CD14-positive monocyte (primary cell): ENCODE results near the gene PLS1. TPM values are rescaled to one million over a fixed set of nuclear protein-coding genes. Genes with fewer than 3 reads are reported as not detected.

Source experiments
- DNase-seq, 3 donors: peaks; one replicate each; pipeline ENCODE4 v3.0.0-alpha.2; 2011 to 2022
- H2AFZ ChIP-seq: 2 replicates; pipeline ENCODE4 v1.6.0; 2012; ENCODE audit warnings: mild to moderate bottlenecking, low read depth, low read length, inconsistent platforms; ENCODE audit not compliant: insufficient read depth, poor library complexity, severe bottlenecking
- H3K27ac ChIP-seq, 2 donors: 1 replicate in 1 of 2; 2 replicates in 1 of 2; pipeline ENCODE4 v1.5.1; 2012 to 2013; ENCODE audit warnings: low read length in 2 of 2, control low read depth in 1 of 2, inconsistent platforms in 1 of 2, low read depth in 1 of 2, mild to moderate bottlenecking in 1 of 2
- H3K27me3 ChIP-seq, 2 donors: one replicate each; pipeline versions ENCODE4 v1.6.0 to v1.6.1; 2011 to 2013; ENCODE audit warnings: low read length in 2 of 2; ENCODE audit not compliant: control insufficient read depth in 2 of 2, insufficient read depth in 2 of 2
- H3K36me3 ChIP-seq, 2 donors: replicated peaks in 1 of 2; 1 replicate in 1 of 2; 2 replicates in 1 of 2; pipeline versions ENCODE4 v1.5.1 to v1.6.1; 2012 to 2013; ENCODE audit warnings: low read length in 2 of 2, control low read depth in 1 of 2, inconsistent platforms in 1 of 2, mild to moderate bottlenecking in 1 of 2; ENCODE audit not compliant: insufficient read depth in 2 of 2, control insufficient read depth in 1 of 2
- H3K4me1 ChIP-seq, 2 donors: 1 replicate in 1 of 2; 2 replicates in 1 of 2; pipeline versions ENCODE4 v1.5.1 to v1.6.1; 2012 to 2013; ENCODE audit warnings: low read length in 2 of 2, control low read depth in 1 of 2, inconsistent platforms in 1 of 2, mild to moderate bottlenecking in 1 of 2, moderate library complexity in 1 of 2; ENCODE audit not compliant: insufficient read depth in 2 of 2, control insufficient read depth in 1 of 2
- H3K4me2 ChIP-seq: replicated peaks from 2 replicates; pipeline ENCODE3; 2012; ENCODE audit warnings: low read length, moderate library complexity, mild to moderate bottlenecking; ENCODE audit not compliant: poor library complexity, severe bottlenecking; ENCODE audit errors: extremely low read depth
- H3K4me3 ChIP-seq, 3 experiments: fragments of 200-600 bp in 1 of 3; sonication (generic) in 1 of 3; replicated peaks in 1 of 3; 1 replicate in 2 of 3; 2 replicates in 1 of 3; pipeline ENCODE4 v1.5.1; 2011 to 2013; ENCODE audit warnings: low read length in 3 of 3, mild to moderate bottlenecking in 3 of 3, control low read depth in 2 of 3, low read depth in 2 of 3, inconsistent platforms in 1 of 3, moderate library complexity in 1 of 3
- H3K79me2 ChIP-seq: 2 replicates; pipeline ENCODE4 v1.6.0; 2012; ENCODE audit warnings: mild to moderate bottlenecking, control low read depth, inconsistent platforms, low read length, moderate library complexity; ENCODE audit not compliant: insufficient read depth
- H3K9ac ChIP-seq: 2 replicates; pipeline ENCODE4 v1.6.0; 2017; ENCODE audit warnings: low read length, mild to moderate bottlenecking; ENCODE audit not compliant: insufficient read depth, poor library complexity, severe bottlenecking
- H3K9me3 ChIP-seq, 2 donors: replicated peaks in 1 of 2; 1 replicate in 1 of 2; 2 replicates in 1 of 2; pipeline versions ENCODE4 v1.5.1 to v1.6.1; 2012 to 2013; ENCODE audit warnings: low read length in 2 of 2, control low read depth in 1 of 2; ENCODE audit not compliant: control insufficient read depth in 1 of 2, insufficient read depth in 1 of 2
- H4K20me1 ChIP-seq: 2 replicates; pipeline ENCODE4 v1.6.0; 2012; ENCODE audit warnings: mild to moderate bottlenecking, low read length, control low read depth, moderate library complexity; ENCODE audit not compliant: insufficient read depth
- H3K27ac Mint-ChIP-seq, 7 donors: one replicate each; pipeline ENCODE4 v1.8.0; 2020; ENCODE audit warnings: mild to moderate bottlenecking in 7 of 7, mixed read lengths in 7 of 7, moderate library complexity in 6 of 7, inconsistent platforms in 2 of 7
- H3K27me3 Mint-ChIP-seq, 3 donors: one replicate each; pipeline ENCODE4 v1.8.0; 2021 to 2022; ENCODE audit warnings: low read depth in 3 of 3, mild to moderate bottlenecking in 3 of 3, mixed read lengths in 3 of 3, moderate library complexity in 3 of 3, inconsistent platforms in 1 of 3
- H3K36me3 Mint-ChIP-seq, 2 donors: one replicate each; pipeline ENCODE4 v1.8.0; 2020; ENCODE audit warnings: mixed read lengths in 2 of 2, inconsistent platforms in 1 of 2, mild to moderate bottlenecking in 1 of 2
- H3K4me1 Mint-ChIP-seq: one replicate; pipeline ENCODE4 v1.8.0; 2020; ENCODE audit warnings: mild to moderate bottlenecking, mixed read lengths
- H3K4me3 Mint-ChIP-seq, 2 donors: one replicate each; pipeline ENCODE4 v1.8.0; 2020; ENCODE audit warnings: mild to moderate bottlenecking in 2 of 2, mixed read lengths in 2 of 2, moderate library complexity in 1 of 2
- H3K9me3 Mint-ChIP-seq, 7 donors: one replicate each; pipeline ENCODE4 v1.8.0; 2020 to 2022; ENCODE audit warnings: mixed read lengths in 7 of 7, mild to moderate bottlenecking in 6 of 7, moderate library complexity in 6 of 7, inconsistent platforms in 2 of 7
- WGBS: methylation state at CpG from one replicate; pipeline ENCODE4 v1.1.5; 2013; ENCODE audit warnings: missing lambda C conversion rate; ENCODE audit not compliant: insufficient coverage; 5-methylcytosine and 5-hydroxymethylcytosine counted together
- intact Hi-C, 2 donors: fragments of 100-400 bp; cut with micrococcal nuclease; formaldehyde crosslinking; loops; one replicate each; pipeline versions ENCODE4 v1.15.0 to v1.15.1; 2023
- polyA plus RNA-seq, 3 donors: library from polyadenylated mRNA; depleted of rRNA in 1 of 3; unstranded in 2 of 3; stranded (reverse) in 1 of 3; fragments of 300-500 nt in 2 of 3; fragments of >200 nt in 1 of 3; fragmentation: Illumina TruSeq in 2 of 3; gene quantifications; 1 replicate in 2 of 3; 2 replicates in 1 of 3; pipeline ENCODE4 v1.2.3, GENCODE V29; 2012 to 2021
- TF ChIP-seq, protein P1 (sequence below): fragments of 200-600 bp; IDR thresholded peaks from one replicate; pipeline ENCODE4 v1.8.0; 2022; ENCODE audit warnings: antibody characterized with exemption, mild to moderate bottlenecking

PLS1 gene
- polyA plus RNA-seq, 3 donors, result 0.09 to 0.17 TPM; not detected in 1

DNA sequence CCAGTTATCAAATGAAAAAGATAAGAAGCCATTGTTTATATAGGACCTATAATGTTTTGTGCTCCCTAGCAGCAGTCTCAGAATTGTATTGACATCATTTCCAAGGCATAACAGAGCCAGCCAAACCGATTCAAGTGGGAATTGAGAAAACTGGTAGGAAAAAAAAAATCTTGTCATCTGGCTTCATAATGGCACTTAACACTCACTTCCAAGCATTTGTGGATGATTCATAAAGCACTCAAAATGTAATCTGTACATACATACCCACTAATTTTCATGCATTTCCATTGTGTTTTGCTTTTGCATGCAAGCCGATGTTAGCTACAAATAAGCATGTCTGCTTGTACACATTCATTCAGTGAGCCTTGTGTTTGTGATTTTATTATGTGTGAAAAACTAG lies 109.0 kb downstream of the PLS1 start:
- no peaks in the 10 kb centered on the region for H4K20me1 ChIP-seq
- H3K4me1 ChIP-seq, result no peaks in the 10 kb centered on the region
- Mint-ChIP-seq H3K36me3 (no peaks in the 10 kb centered on the region), H3K4me1 (no peaks in the 10 kb centered on the region), H3K9me3 (peaks cover 0 to 3% (median 3%) of the 10 kb centered on the region in 7 donors), H3K4me3 (no peak overlapping the region), H3K27ac (no peak overlapping the region), H3K27me3 (peaks cover 0 to 3% (median 0%) of the 10 kb centered on the region in 3 donors)
- no peaks in the 10 kb centered on the region for H3K9me3 ChIP-seq
- H3K4me2 ChIP-seq, result no peak overlapping the region
- H2AFZ ChIP-seq, result no peak overlapping the region
- DNase-seq, result no peak
- no peak overlapping the region for H3K9ac ChIP-seq
- TF ChIP-seq, protein P1, sequence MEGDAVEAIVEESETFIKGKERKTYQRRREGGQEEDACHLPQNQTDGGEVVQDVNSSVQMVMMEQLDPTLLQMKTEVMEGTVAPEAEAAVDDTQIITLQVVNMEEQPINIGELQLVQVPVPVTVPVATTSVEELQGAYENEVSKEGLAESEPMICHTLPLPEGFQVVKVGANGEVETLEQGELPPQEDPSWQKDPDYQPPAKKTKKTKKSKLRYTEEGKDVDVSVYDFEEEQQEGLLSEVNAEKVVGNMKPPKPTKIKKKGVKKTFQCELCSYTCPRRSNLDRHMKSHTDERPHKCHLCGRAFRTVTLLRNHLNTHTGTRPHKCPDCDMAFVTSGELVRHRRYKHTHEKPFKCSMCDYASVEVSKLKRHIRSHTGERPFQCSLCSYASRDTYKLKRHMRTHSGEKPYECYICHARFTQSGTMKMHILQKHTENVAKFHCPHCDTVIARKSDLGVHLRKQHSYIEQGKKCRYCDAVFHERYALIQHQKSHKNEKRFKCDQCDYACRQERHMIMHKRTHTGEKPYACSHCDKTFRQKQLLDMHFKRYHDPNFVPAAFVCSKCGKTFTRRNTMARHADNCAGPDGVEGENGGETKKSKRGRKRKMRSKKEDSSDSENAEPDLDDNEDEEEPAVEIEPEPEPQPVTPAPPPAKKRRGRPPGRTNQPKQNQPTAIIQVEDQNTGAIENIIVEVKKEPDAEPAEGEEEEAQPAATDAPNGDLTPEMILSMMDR, result no peak
- intact Hi-C loops, result no loop called here
- no peak overlapping the region for H3K27ac ChIP-seq
- H3K4me3 ChIP-seq, result no peak overlapping the region
- H3K27me3 ChIP-seq, result no peaks in the 10 kb centered on the region
- H3K79me2 ChIP-seq, result no peaks in the 10 kb centered on the region
- WGBS, result no CpG with 5 or more reads among the region's 2 CpGs
- H3K36me3 ChIP-seq, result no peaks in the 10 kb centered on the region

GRCh38 chr3:142706321-142707127 lies 110.3 kb downstream of the PLS1 start:
- Mint-ChIP-seq H3K27me3 (peaks cover 0 to 3% (median 0%) of the 10 kb centered on the region in 3 donors), H3K27ac (no peak overlapping the region), H3K9me3 (peaks cover 0 to 1% (median 0%) of the 10 kb centered on the region in 7 donors), H3K4me3 (no peak overlapping the region), H3K36me3 (no peaks in the 10 kb centered on the region), H3K4me1 (no peaks in the 10 kb centered on the region)
- Histone ChIP-seq H3K4me3 (no peak overlapping the region), H3K9ac (no peak overlapping the region), H3K27me3 (no peaks in the 10 kb centered on the region), H3K36me3 (no peaks in the 10 kb centered on the region), H3K79me2 (no peaks in the 10 kb centered on the region), H4K20me1 (no peaks in the 10 kb centered on the region), H3K4me2 (no peak overlapping the region), H3K27ac (no peak overlapping the region), H2AFZ (no peak overlapping the region), H3K4me1 (no peaks in the 10 kb centered on the region), H3K9me3 (no peaks in the 10 kb centered on the region)
- DNase-seq, result no peak
- WGBS, result 76% methylated on average over 3 of the region's 7 CpGs
- TF ChIP-seq, protein P1, result no peak
- intact Hi-C loops, result no loop called here
